Measurements from ENCODE around the gene OXA1L.

DNA sequence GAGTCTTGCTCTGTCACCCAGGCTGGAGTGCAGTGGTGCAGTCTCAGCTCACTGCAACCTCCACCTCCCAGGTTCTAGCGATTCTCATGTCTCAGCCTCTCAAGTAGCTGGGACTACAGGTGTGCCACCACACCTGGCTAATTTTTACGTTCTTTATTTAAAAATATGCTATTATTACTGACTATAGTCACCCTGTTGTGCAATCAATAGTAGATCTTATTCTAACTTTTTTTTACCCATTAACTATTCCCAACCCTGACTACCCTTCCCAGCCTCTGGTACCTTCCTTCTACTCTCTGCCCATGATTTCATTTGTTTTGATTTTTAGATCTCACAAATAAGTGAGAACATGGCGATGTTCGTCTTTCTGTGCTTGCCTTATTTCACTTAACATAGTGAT is 2.5 kb downstream of the OXA1L start:
- TF ChIP-seq POLR2AphosphoS5 (IDR thresholded peaks at IDR 0.05) (no peak), CTCF (IDR thresholded peaks at IDR 0.05) (no peak), POLR2A (IDR thresholded peaks at IDR 0.05) (no peak)

Measured in prostate gland (tissue), 2 donors.